GM18868 (cell line): Measurements from ENCODE around the gene CNTN4.

Experiments
- ATAC-seq: cut with Tn5 transposase; IDR thresholded peaks from one replicate; pipeline ENCODE4 v1.9.1; 2021; ENCODE audit warnings: mild to moderate bottlenecking, moderate library complexity; ENCODE audit not compliant: unreplicated experiment

The CNTN4 gene

GRCh38 chr3:2657971-2658370 is 559.3 kb downstream of the CNTN4 start:
- no peak for ATAC-seq

- ATAC-seq, result no peak
These were observed 561.2 kb downstream of the CNTN4 start for GRCh38 chr3:2659896-2660295.

DNA sequence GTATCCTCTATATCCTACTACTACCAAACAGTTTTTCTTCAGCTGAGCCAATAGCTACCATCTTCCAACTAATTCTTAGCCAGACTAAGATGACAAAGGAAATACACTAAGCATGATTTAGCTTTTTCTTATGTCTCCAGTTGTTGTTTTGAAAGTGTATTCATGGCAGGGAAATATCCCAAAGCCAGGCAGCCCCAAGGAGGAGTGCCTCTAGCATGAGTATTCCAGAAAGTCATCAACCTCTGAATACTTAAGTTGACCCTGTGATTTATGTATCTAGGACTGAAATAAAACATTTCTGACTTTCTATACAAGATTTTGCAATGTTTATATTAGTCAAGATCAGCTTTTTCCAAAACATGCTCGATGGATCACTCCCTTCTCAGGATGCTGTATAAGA is 562.4 kb downstream of the CNTN4 start:
- no peak for ATAC-seq

- no peak for ATAC-seq
These were observed 578.8 kb downstream of the CNTN4 start for GRCh38 chr3:2677501-2677900.

DNA sequence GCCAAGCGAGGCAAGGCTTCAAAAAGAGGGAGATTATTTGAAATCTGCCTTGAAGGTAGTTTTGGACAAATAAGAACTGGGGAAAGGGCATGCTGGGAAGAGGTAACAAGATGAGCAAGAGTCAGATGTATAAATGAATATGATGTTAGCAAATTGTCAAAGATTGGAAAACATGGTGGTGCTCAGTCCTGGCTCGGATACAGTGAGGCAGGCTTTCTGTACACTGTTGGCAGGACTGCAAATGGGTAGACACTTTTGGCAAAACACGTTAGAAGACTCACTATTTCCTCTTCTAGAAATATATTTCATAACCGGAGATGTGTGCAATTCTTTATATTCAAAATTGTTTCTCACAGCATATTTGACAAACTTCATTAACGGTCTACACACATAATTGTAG is 581.6 kb downstream of the CNTN4 start:
- ATAC-seq, result no peak

- ATAC-seq, result no peak
These were observed 585.4 kb downstream of the CNTN4 start for GRCh38 chr3:2684046-2684445.

DNA sequence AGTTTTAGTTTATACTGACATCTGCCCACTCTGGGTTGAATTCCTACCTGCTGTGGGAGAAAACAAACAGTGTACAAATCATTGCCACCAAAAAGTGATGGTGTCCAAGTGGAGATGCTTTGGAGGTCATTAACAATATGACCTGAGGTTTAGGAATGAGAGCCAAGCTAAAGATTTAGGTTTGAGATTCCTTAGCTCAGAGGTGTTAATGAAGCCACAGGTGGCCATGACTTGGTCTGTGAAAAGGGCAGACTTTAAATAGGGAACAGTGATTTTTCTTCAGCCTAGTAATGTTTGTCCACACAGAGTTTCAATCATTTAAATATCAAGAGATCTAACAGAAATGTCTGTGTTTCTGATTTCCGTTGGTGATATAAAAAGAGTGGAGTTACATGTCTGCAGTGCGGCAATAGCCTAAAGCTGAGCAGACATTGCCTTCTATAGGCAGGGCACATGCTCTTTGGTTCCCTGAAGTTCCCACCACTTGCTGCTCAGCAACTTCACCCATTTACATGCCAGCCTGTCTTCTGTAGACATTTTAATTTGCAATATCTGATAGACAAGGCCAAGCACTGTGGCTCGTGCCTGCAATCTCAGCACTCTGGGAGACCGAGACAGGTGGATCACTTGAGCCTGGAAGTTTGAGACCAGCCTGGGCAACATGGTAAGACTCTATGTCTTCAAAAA is 588.3 kb downstream of the CNTN4 start:
- no peak for ATAC-seq

GRCh38 chr3:2697589-2697988 is 598.9 kb downstream of the CNTN4 start:
- no peak for ATAC-seq

GRCh38 chr3:2701471-2701870 is 602.8 kb downstream of the CNTN4 start:
- ATAC-seq, result no peak

DNA sequence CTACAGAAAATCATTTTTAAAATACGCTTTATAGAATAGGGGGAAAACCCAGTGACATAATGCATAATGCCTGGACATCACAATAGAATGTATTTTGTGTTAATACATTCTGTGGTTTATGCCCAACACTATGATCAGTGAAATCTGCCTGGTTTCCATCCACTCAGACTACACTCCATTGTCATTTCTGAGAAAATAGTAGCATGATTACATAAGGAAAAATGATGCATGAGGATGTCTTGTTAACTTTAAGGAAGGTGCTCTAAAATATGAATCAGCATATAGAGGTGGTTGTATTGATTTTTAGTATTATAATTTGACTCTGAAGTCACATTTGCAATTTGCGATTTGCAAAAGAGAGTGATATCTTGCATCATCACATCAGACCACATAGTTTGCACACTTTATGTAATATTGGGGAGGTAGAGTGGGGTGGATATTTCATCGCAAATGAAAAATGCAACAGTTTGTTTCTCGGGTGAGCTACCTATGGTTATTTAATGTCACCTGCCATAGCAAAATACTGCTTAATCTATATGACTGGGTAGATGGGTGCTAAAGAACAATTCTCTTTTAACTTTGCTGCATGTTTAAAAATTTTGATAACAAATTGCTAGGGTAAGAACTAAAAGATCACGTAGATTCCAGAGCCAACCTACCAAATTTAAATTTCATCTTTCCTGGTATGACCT is 607.6 kb downstream of the CNTN4 start:
- no peak for ATAC-seq

GRCh38 chr3:2706836-2707210 is 608.2 kb downstream of the CNTN4 start:
- no peak for ATAC-seq

GRCh38 chr3:2711081-2711480 is 612.4 kb downstream of the CNTN4 start:
- ATAC-seq, result no peak

GRCh38 chr3:2713923-2714322 is 615.3 kb downstream of the CNTN4 start:
- no peak for ATAC-seq

DNA sequence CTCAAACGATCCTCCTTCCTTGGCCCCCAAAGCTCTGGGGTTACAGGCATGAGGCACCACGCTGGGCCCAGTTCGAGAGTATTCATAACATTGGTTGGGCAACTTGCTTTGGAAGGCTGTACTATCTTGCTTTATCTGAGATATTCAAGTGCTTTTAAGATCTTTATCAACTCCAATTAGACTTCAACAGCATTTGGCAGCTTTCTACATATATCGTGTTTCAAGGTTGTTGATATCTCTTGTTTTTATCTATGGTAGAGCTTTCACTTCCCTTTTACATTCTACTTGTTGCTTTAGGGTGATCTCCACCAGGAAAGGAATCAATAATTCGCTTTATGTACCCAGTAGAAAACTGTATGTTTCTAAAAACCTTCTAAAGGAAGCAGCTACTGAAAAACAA is 616.2 kb downstream of the CNTN4 start:
- peak; percentile 85 for ATAC-seq

DNA sequence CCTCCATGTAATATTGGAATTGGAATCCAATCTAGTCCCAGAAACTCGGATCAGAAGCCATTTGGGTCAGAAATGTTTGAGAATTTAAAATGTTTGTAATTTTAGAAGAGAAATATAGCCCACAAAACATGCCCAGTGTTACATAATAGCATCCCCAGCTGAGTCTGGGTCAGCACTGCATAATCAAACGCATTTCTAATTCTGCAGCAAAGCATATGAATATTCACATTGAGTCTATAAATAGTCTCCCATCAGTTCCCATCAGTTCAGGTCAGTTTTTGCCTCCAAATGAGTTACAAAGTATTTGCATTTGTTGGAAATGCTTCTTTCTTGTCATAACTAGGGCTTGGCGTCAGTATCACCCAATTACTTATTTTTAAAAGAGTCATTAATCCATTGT is 628.4 kb downstream of the CNTN4 start:
- ATAC-seq, result no peak

DNA sequence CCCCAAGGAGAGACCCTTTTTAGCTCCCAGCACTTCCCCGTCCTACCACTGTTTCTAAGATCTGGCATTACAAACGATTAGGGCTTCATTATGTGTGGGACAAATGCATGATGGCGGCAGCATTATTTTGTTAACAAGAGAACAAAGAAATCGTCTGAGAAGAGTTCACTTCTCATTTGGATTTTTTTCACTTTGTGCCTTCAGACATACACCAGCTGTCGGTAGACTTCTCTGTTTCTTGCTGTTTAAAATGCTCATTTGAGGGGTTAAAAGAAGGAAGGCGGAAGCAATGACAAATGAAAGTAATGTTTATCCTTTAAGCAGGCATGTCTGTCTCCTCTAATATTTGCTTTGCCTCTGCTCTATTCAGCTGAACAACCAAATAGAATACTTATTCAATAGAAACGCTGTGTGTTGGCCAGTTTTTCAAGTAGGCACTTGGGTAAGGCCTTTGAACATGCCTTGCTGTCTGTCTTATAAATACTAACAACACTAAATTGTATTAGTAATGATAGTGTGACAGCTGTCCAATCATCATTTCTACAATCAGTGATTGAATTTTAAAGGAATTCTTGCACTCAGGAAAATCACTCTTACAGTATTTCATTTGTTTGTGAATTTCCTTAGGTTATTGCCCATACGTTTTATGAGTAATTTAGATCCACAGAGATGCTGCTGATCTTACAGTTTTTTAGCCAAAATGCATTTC is 629.1 kb downstream of the CNTN4 start:
- no peak for ATAC-seq

GRCh38 chr3:2731843-2732242 is 633.2 kb downstream of the CNTN4 start:
- ATAC-seq, result no peak

DNA sequence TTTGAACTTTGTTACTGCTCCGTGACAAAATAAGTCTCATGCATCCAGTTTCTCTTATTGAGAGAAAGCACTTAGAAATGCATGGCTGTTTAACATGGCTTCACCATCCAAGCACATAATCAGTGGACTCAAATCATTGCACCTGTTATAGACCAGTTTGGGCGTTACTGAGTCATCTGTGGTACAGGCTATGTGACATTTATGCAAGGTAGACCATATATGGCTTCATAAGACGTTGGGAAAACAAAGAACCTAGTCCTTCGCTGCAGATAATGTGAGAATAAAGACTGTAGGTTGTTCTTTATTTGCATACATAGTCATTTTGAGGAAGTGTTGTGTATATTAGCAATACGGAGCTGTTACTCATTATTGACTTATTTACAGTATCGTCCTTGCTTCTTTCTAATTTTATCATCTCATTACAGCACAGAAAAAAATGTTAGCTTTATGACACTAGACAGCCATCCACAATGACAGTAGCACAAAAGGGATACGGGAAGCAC is 636.8 kb downstream of the CNTN4 start:
- no peak for ATAC-seq

- ATAC-seq, result no peak
These were observed 642.9 kb downstream of the CNTN4 start for GRCh38 chr3:2741516-2741915.

- peak; percentile 84 for ATAC-seq
These were observed 666.4 kb downstream of the CNTN4 start for GRCh38 chr3:2765002-2765579.

GRCh38 chr3:2770451-2770850 is 671.8 kb downstream of the CNTN4 start:
- no peak for ATAC-seq

DNA sequence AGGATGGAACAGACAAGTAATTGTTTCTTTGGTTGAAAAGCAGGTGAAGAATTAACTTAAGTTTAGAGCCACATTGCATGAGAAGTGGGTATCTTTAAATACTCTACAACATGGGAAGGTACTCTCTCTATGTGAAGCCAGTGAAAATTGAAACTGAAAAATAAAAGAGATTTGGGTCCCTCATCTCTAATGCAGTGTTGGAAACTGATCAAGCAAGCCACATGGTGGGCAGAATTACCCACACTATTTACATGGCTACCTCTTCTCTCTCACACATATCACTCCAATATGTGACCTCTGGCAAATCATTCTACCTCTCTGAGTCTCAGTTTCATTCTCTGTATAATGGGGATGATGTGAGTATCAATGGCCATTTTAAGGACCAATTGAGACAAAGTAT is 672.5 kb downstream of the CNTN4 start:
- ATAC-seq, result no peak
